Endothelial cell of umbilical vein (primary cell): ENCODE data around the gene ZSCAN16. TPM values are rescaled to one million over a fixed set of nuclear protein-coding genes. Genes with fewer than 3 reads are reported as not detected.
A peak's percentile ranks its signal among the peaks of the same experiment; 100 is the strongest.

Experiments used
- BruUV-seq: library from RNA; stranded (reverse); fragments of 400-500 nt; replicated peaks from 2 replicates; lab custom pipeline; 2021; lab: Mats Ljungman, UMichigan
- CTCF ChIA-PET: fragments of 300-600, 350-600 bp; sonication (Branson Sonifier 250); formaldehyde crosslinking; loops from one replicate; lab custom pipeline; 2021; ENCODE audit warnings: antibody characterized with exemption, inconsistent platforms; lab: Charles Lee
- POLR2A ChIA-PET: fragments of 300-600, 350-600 bp; sonication (Branson Sonifier 250); formaldehyde crosslinking; loops from one replicate; lab custom pipeline; 2021; ENCODE audit warnings: antibody characterized with exemption, inconsistent platforms; lab: Charles Lee
- DNase-seq: peaks from one replicate; pipeline ENCODE4 v3.0.0-alpha.2; 2011; ENCODE audit warnings: low read depth, low spot score
- FAIRE-seq: peaks from 2 replicates; lab custom pipeline; 2011; peaks lifted over from hg19 to GRCh38; lab: Jason Lieb, UNC
- H2AFZ ChIP-seq: 2 replicates; pipeline ENCODE4 v1.6.0; 2012; ENCODE audit warnings: low read depth, low read length, control low read depth, inconsistent platforms
- H3K27ac ChIP-seq: 2 replicates; pipeline ENCODE4 v1.5.1; 2011; ENCODE audit warnings: low read depth, mild to moderate bottlenecking, control low read depth, low read length, moderate library complexity; ENCODE audit not compliant: insufficient read depth
- H3K27me3 ChIP-seq, 2 experiments: 2 replicates each; pipeline versions ENCODE4 v1.6.0 to v1.6.1; 2011; ENCODE audit warnings: low read length in 2 of 2, mixed read lengths in 1 of 2; ENCODE audit not compliant: control insufficient read depth in 2 of 2, insufficient read depth in 2 of 2
- H3K36me3 ChIP-seq, 2 experiments: 2 replicates in 1 of 2; 3 replicates in 1 of 2; pipeline ENCODE4 v1.5.1; 2011; ENCODE audit warnings: low read length in 2 of 2, mild to moderate bottlenecking in 1 of 2, moderate library complexity in 1 of 2; ENCODE audit not compliant: control insufficient read depth in 2 of 2, insufficient read depth in 2 of 2; ENCODE audit errors: extremely low read depth in 1 of 2
- H3K4me1 ChIP-seq: 3 replicates; pipeline ENCODE4 v1.5.1; 2011; ENCODE audit warnings: mild to moderate bottlenecking, low read length; ENCODE audit not compliant: control insufficient read depth, insufficient read depth; ENCODE audit errors: extremely low read depth
- H3K4me2 ChIP-seq: 2 replicates; pipeline ENCODE4 v1.6.1; 2011; ENCODE audit warnings: low read length, control low read depth, mixed read lengths; ENCODE audit not compliant: insufficient read depth
- H3K4me3 ChIP-seq, 3 experiments: fragments of 200-600 bp in 1 of 3; sonication (generic), shearing (Covaris generic) in 1 of 3; replicated peaks in 1 of 3; 2 replicates each; pipeline ENCODE4 v1.5.1; 2011 to 2016; ENCODE audit warnings: control low read depth in 3 of 3, low read length in 3 of 3, mild to moderate bottlenecking in 2 of 3, inconsistent platforms in 1 of 3, low read depth in 1 of 3, moderate library complexity in 1 of 3; ENCODE audit not compliant: insufficient read depth in 1 of 3
- H3K79me2 ChIP-seq: 2 replicates; pipeline ENCODE4 v1.6.0; 2012; ENCODE audit warnings: low read length, inconsistent platforms; ENCODE audit not compliant: control insufficient read depth, insufficient read depth
- H3K9ac ChIP-seq: replicated peaks from 2 replicates; pipeline ENCODE3; 2011; ENCODE audit warnings: low read length, control low read depth; ENCODE audit not compliant: insufficient read depth; ENCODE audit errors: extremely low read depth
- H3K9me1 ChIP-seq: replicated peaks from 3 replicates; pipeline ENCODE4 v1.6.0; 2011; ENCODE audit warnings: mild to moderate bottlenecking, low read length; ENCODE audit not compliant: control insufficient read depth, insufficient read depth; ENCODE audit errors: extremely low read depth
- H3K9me3 ChIP-seq: replicated peaks from 2 replicates; pipeline ENCODE4 v1.5.1; 2012; ENCODE audit warnings: low read length, inconsistent platforms; ENCODE audit not compliant: control insufficient read depth, insufficient read depth
- H4K20me1 ChIP-seq: replicated peaks from 2 replicates; pipeline ENCODE3; 2011; ENCODE audit warnings: mild to moderate bottlenecking, low read length; ENCODE audit not compliant: control insufficient read depth, insufficient read depth; ENCODE audit errors: extremely low read depth
- EZH2 ChIP-seq: IDR thresholded peaks from 2 replicates; pipeline ENCODE4 v1.6.1; 2012; ENCODE audit warnings: borderline replicate concordance, low read depth, mild to moderate bottlenecking, moderate library complexity, low read length, inconsistent platforms; ENCODE audit not compliant: severe bottlenecking
- GATA2 ChIP-seq: IDR thresholded peaks from 2 replicates; pipeline ENCODE4 v1.7.0; 2011; ENCODE audit warnings: low read depth, mild to moderate bottlenecking, moderate library complexity, mixed read lengths, low read length; ENCODE audit not compliant: insufficient read length, insufficient read depth
- POLR2A ChIP-seq: IDR thresholded peaks from 2 replicates; pipeline ENCODE4 v1.6.1; 2012; ENCODE audit warnings: low read depth, mild to moderate bottlenecking, control low read depth, low read length
- POLR2AphosphoS5 ChIP-seq: IDR thresholded peaks from 2 replicates; pipeline ENCODE4 v1.6.1; 2012; ENCODE audit warnings: low read depth, mild to moderate bottlenecking, control low read depth, low read length, moderate library complexity; ENCODE audit not compliant: insufficient read depth
- dilution Hi-C: fragments of 300-500 bp; cut with MboI; formaldehyde crosslinking; loops from one replicate; pipeline ENCODE4 v1.15.0; 2019; ENCODE audit warnings: low sequenced_read_pairs; ENCODE audit not compliant: extremely low pct_ligation_motif_present
- intact Hi-C: fragments of 100-400 bp; cut with micrococcal nuclease; formaldehyde crosslinking; loops from one replicate; pipeline ENCODE4 v1.10.0; 2022
- polyA plus RNA-seq, 4 experiments: library from polyadenylated mRNA; depleted of rRNA in 3 of 4; stranded (reverse) in 3 of 4; unstranded in 1 of 4; fragments of >200 nt; gene quantifications; 2 replicates each; pipeline versions ENCODE4 v1.2.1 to v1.2.3, GENCODE V29; 2011 to 2012; ENCODE audit warnings: missing spikeins in 1 of 4
- total RNA-seq: library from RNA; stranded (reverse); gene quantifications from 2 replicates; pipeline ENCODE4 v1.2.3, GENCODE V29; 2021

ZSCAN16 gene
- total and polyA plus RNA-seq, 2 donors (not counting 3 experiments of a cell fraction or from before 2014, with no cell fraction given), result 4.9 to 7.7 TPM

- H3K27me3 ChIP-seq, result no peaks in the 10 kb centered on the region
- POLR2A ChIA-PET, result interaction anchor here (1.4 kb wide), 1 partner anchor 198 kb away, joined by 3 read pairs; no protein-coding TSS in a partner anchor
- peaks cover 0 to 2% of the 10 kb centered on the region in 2 experiments for H3K36me3 ChIP-seq
- H3K9me3 ChIP-seq, result no peaks in the 10 kb centered on the region
- H3K79me2 ChIP-seq, result peaks cover 33% of the 10 kb centered on the region
- TF ChIP-seq GATA2 (no peak), EZH2 (no peak), POLR2AphosphoS5 (peak; percentile 83), POLR2A (peak; percentile 65)
- peak overlapping the region; percentile 93 for H3K27ac ChIP-seq
- FAIRE-seq (peak; percentile 82), DNase-seq (peak; percentile 90)
- BruUV-seq, result no TSS peak
- peak overlapping the region; percentile 98 for H2AFZ ChIP-seq
- peak overlapping the region; percentile 54 to 95 (median 90) for H3K4me3 ChIP-seq
- H3K9ac ChIP-seq, result peak overlapping the region; percentile 85
- H4K20me1 ChIP-seq, result no peaks in the 10 kb centered on the region
- H3K4me2 ChIP-seq, result peak overlapping the region; percentile 100
- H3K4me1 ChIP-seq, result peaks cover 25% of the 10 kb centered on the region
- no peaks in the 10 kb centered on the region for H3K9me1 ChIP-seq
- dilution Hi-C loops (no loop called here), intact Hi-C loops (loop anchor here (1.0 to 10.0 kb wide), 10 partner anchors 33 to 545 kb away; partner anchors contain the start of genes ZNF165 and ZSCAN12)
- CTCF ChIA-PET, result interaction anchor here (1.3 to 2.0 kb wide), 5 partner anchors 12 to 444 kb away, joined by 3 to 16 read pairs (median 4); partner anchors contain the start of gene ZSCAN16
Observed at GRCh38 chr6:28136585-28137504, 12.4 kb downstream of the ZSCAN16 start.
